Caco-2 (cell line): ENCODE results near the gene MYL2. TPM values are rescaled to one million over a fixed set of nuclear protein-coding genes. Genes with fewer than 3 reads are reported as not detected.

Experiments used
- BruUV-seq: library from RNA; stranded (reverse); fragments of 400-500 nt; replicated peaks from 2 replicates; lab custom pipeline; 2021; lab: Mats Ljungman, UMichigan
- CTCF ChIA-PET: fragments of 300-600 bp; sonication (Branson Sonifier 250); formaldehyde crosslinking; loops from one replicate; lab custom pipeline; 2022; ENCODE audit warnings: antibody characterized with exemption; lab: Charles Lee
- POLR2A ChIA-PET: fragments of 300-600 bp; sonication (Branson Sonifier 250); formaldehyde crosslinking; loops from one replicate; lab custom pipeline; 2022; ENCODE audit warnings: antibody characterized with exemption; lab: Charles Lee
- DNase-seq, 2 experiments: peaks; one replicate each; pipeline versions ENCODE4 v3.0.0 to v3.0.0-alpha.2; 2020 to 2022
- H3K27me3 ChIP-seq: replicated peaks from 2 replicates; pipeline ENCODE4 v1.6.0; 2011; ENCODE audit warnings: low read length; ENCODE audit not compliant: control insufficient read depth, insufficient read depth
- H3K36me3 ChIP-seq: 2 replicates; pipeline ENCODE4 v1.5.1; 2011; ENCODE audit warnings: low read length; ENCODE audit not compliant: control insufficient read depth, insufficient read depth
- H3K4me1 ChIP-seq: fragments of 250-450 bp; sonication (Bioruptor Pico); 2 replicates; pipeline ENCODE4 v1.5.1; 2020; ENCODE audit warnings: mild to moderate bottlenecking
- H3K4me3 ChIP-seq: 2 replicates; pipeline ENCODE4 v1.5.1; 2011; ENCODE audit warnings: low read depth, mild to moderate bottlenecking, control low read depth, low read length
- H3K9me3 ChIP-seq: fragments of 250-450 bp; sonication (Bioruptor Pico); 2 replicates; pipeline ENCODE4 v1.5.1; 2020; ENCODE audit warnings: mild to moderate bottlenecking, moderate library complexity
- H3K27ac Mint-ChIP-seq: one replicate; pipeline ENCODE4 v1.8.0; 2022; ENCODE audit warnings: mixed read lengths; ENCODE audit not compliant: unreplicated experiment
- H3K27me3 Mint-ChIP-seq: one replicate; pipeline ENCODE4 v1.8.0; 2022; ENCODE audit warnings: mixed read lengths; ENCODE audit not compliant: insufficient read depth, unreplicated experiment
- H3K36me3 Mint-ChIP-seq: one replicate; pipeline ENCODE4 v1.8.0; 2022; ENCODE audit warnings: mild to moderate bottlenecking, mixed read lengths; ENCODE audit not compliant: insufficient read depth, unreplicated experiment
- H3K4me1 Mint-ChIP-seq: one replicate; pipeline ENCODE4 v1.8.0; 2022; ENCODE audit warnings: low read depth, mixed read lengths; ENCODE audit not compliant: unreplicated experiment
- H3K4me3 Mint-ChIP-seq: one replicate; pipeline ENCODE4 v1.8.0; 2022; ENCODE audit warnings: mild to moderate bottlenecking, moderate library complexity, mixed read lengths; ENCODE audit not compliant: unreplicated experiment
- H3K9me3 Mint-ChIP-seq: one replicate; pipeline ENCODE4 v1.8.0; 2022; ENCODE audit warnings: mixed read lengths; ENCODE audit not compliant: unreplicated experiment
- CTCF ChIP-seq, 2 experiments: fragments of 200-600 bp in 1 of 2; IDR thresholded peaks; 1 replicate in 1 of 2; 2 replicates in 1 of 2; pipeline versions ENCODE4 v1.5.1 to v1.8.0; 2011 to 2022; ENCODE audit warnings: antibody characterized with exemption in 1 of 2, control low read depth in 1 of 2, inconsistent platforms in 1 of 2, low read depth in 1 of 2, low read length in 1 of 2, mild to moderate bottlenecking in 1 of 2, moderate library complexity in 1 of 2; ENCODE audit not compliant: insufficient read depth in 1 of 2, severe bottlenecking in 1 of 2, unreplicated experiment in 1 of 2
- intact Hi-C: fragments of 100-400 bp; cut with micrococcal nuclease; formaldehyde crosslinking; loops from one replicate; pipeline ENCODE4 v1.10.0; 2022; ENCODE audit not compliant: unreplicated experiment
- total RNA-seq: library from RNA; stranded (reverse); gene quantifications from 2 replicates; pipeline ENCODE4 v1.2.3, GENCODE V29; 2022

MYL2 gene
- total RNA-seq, 1 experiment from 2014 or later = not detected

DNA sequence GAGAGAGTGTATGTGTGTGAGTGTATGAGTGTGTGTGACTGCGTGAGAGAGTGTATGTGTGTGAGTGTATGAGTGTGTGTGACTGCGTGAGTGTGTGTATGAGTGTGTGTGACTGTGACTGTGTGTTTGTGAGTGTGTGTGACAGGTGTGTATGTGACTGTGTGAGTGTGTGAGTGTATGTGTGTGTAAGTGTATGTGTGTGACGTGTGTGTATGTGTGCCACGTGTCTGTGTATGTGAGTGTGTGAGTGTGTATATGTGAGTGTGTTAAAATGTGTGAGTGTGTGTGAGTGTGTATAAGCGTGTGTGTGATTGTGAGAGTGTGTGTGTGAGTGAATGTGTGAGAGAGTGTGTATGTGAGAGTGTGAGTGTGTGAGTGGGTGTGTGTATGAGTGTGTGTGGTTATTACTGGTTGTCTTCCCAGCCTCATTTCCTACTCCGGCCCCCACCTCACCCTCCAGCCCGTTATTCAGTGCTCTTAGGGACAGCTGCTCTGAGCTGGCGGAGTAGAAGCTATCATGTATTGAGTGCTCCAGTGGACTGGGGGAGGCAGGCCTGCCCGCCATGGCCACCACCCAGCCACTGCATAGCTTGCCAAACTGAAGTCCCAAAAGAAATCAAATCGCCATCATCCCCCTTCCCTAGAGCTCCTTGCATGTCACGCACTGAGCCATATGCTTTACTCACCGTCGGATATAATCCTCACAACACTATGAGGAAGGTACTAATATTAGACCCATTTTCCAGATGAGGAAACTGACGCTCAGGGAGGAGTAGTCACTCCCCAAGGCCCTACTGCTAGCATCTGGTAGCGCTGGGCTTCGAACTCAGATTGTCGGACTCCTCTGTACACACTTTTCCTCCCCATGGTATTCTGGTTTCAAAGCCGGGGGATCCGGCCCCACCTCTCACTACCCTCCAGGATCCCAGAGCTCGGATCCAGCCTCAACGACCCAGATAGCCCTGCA, 10.3 kb upstream of the MYL2 start:
- H3K36me3 Mint-ChIP-seq = peaks cover 7% of the 10 kb centered on the region
- ChIA-PET CTCF (no interaction called here), POLR2A (no interaction called here)
- H3K4me3 Mint-ChIP-seq = no peak overlapping the region
- no peaks in the 10 kb centered on the region for H3K9me3 Mint-ChIP-seq
- intact Hi-C loops = no loop called here
- Histone ChIP-seq H3K9me3 (no peaks in the 10 kb centered on the region), H3K4me3 (no peak overlapping the region), H3K36me3 (no peaks in the 10 kb centered on the region), H3K4me1 (peaks cover 20% of the 10 kb centered on the region), H3K27me3 (no peaks in the 10 kb centered on the region)
- peaks cover 8% of the 10 kb centered on the region for H3K4me1 Mint-ChIP-seq
- H3K27me3 Mint-ChIP-seq = no peaks in the 10 kb centered on the region
- H3K27ac Mint-ChIP-seq = no peak overlapping the region
- DNase-seq = no peak
- BruUV-seq = no TSS peak
- no peak for TF ChIP-seq CTCF (IDR thresholded peaks at IDR 0.05; ENCODE audit: insufficient read depth in 1 of 2, low read depth in 1 of 2, low read length in 1 of 2, severe bottlenecking in 1 of 2, unreplicated experiment in 1 of 2)

DNA sequence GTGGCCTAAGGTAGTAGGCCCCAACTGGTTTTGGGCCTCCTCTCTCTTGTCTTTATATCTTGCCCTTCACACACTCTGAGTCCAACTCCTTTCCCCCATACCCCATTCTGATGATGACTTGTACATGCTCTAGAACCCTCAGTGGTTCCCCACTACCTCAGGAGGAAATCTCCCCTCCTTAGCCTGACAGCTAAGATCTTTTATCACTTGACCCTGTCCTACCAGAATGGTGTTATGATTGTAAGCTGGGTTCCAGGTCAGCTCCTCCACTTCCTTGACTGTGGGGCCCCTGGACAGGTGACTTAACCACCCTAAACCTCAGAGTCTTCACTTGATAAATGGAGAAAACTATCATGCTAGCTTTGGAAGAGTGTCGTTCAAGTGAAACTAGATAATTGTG, 9.4 kb upstream of the MYL2 start:
- Mint-ChIP-seq H3K27ac (no peak overlapping the region), H3K4me3 (no peak overlapping the region), H3K27me3 (peaks cover 3% of the 10 kb centered on the region), H3K4me1 (peaks cover 8% of the 10 kb centered on the region), H3K36me3 (peaks cover 7% of the 10 kb centered on the region), H3K9me3 (no peaks in the 10 kb centered on the region)
- DNase-seq = no peak
- TF ChIP-seq CTCF (IDR thresholded peaks at IDR 0.05; ENCODE audit: insufficient read depth in 1 of 2, low read depth in 1 of 2, low read length in 1 of 2, severe bottlenecking in 1 of 2, unreplicated experiment in 1 of 2) = no peak
- CTCF ChIA-PET = no interaction called here
- no peak overlapping the region for H3K4me3 ChIP-seq
- POLR2A ChIA-PET = no interaction called here
- peaks cover 20% of the 10 kb centered on the region for H3K4me1 ChIP-seq
- intact Hi-C loops = no loop called here
- H3K27me3 ChIP-seq = no peaks in the 10 kb centered on the region
- H3K9me3 ChIP-seq = no peaks in the 10 kb centered on the region
- no peaks in the 10 kb centered on the region for H3K36me3 ChIP-seq
- no TSS peak for BruUV-seq

- no peaks in the 10 kb centered on the region for H3K9me3 Mint-ChIP-seq
- no peaks in the 10 kb centered on the region for H3K4me1 Mint-ChIP-seq
- intact Hi-C loops = no loop called here
- no peaks in the 10 kb centered on the region for H3K36me3 ChIP-seq
- POLR2A ChIA-PET = no interaction called here
- DNase-seq = no peak
- H3K36me3 Mint-ChIP-seq = no peaks in the 10 kb centered on the region
- no peak overlapping the region for H3K27ac Mint-ChIP-seq
- CTCF ChIA-PET = no interaction called here
- no peaks in the 10 kb centered on the region for H3K9me3 ChIP-seq
- H3K27me3 ChIP-seq = no peaks in the 10 kb centered on the region
- no peak for TF ChIP-seq CTCF (IDR thresholded peaks at IDR 0.05; ENCODE audit: insufficient read depth in 1 of 2, low read depth in 1 of 2, low read length in 1 of 2, severe bottlenecking in 1 of 2, unreplicated experiment in 1 of 2)
- peaks cover 3% of the 10 kb centered on the region for H3K27me3 Mint-ChIP-seq
- H3K4me3 Mint-ChIP-seq = no peak overlapping the region
- peaks cover 9% of the 10 kb centered on the region; the same call in 1 of the 2 replicates for H3K4me1 ChIP-seq
- no peak overlapping the region for H3K4me3 ChIP-seq
- no TSS peak for BruUV-seq
These were observed 8.3 kb upstream of the MYL2 start for GRCh38 chr12:110928700-110929099.
